ENCODE results near the gene ZNF22. TPM values are rescaled to one million over a fixed set of nuclear protein-coding genes. Genes with fewer than 3 reads are reported as not detected.
"Not testable (repeated sequence)": the region's sequence is repeated elsewhere in the genome, so short reads cannot be mapped to it uniquely, and the experiment has no call there.

Gene ZNF22
- total RNA-seq, 1 donor from 2014 or later: 16.5 TPM

GRCh38 chr10:45014557-45014956, 13.8 kb downstream of the ZNF22 start:
- not testable (repeated sequence) for DNase-seq (ENCODE audit: low spot score)

GRCh38 chr10:45015590-45015989, 14.9 kb downstream of the ZNF22 start:
- DNase-seq (ENCODE audit: low spot score): no peak

GRCh38 chr10:45023426-45023825, 22.7 kb downstream of the ZNF22 start:
- no peak for DNase-seq (ENCODE audit: low spot score)

GRCh38 chr10:45034301-45034700, 33.6 kb downstream of the ZNF22 start:
- no peak for DNase-seq (ENCODE audit: low spot score)

GRCh38 chr10:45035673-45036072, 35.0 kb downstream of the ZNF22 start:
- DNase-seq (ENCODE audit: low spot score): no peak

GRCh38 chr10:45040921-45041542, 40.3 kb downstream of the ZNF22 start:
- DNase-seq (ENCODE audit: low spot score): no peak

GRCh38 chr10:45044290-45044689, 43.6 kb downstream of the ZNF22 start:
- no peak for DNase-seq (ENCODE audit: low spot score)

GRCh38 chr10:45050551-45051235, 50.0 kb downstream of the ZNF22 start:
- no peak for DNase-seq (ENCODE audit: low spot score)

GRCh38 chr10:45052700-45053099, 52.0 kb downstream of the ZNF22 start:
- no peak for DNase-seq (ENCODE audit: low spot score)

GRCh38 chr10:45053569-45054100, 52.9 kb downstream of the ZNF22 start:
- DNase-seq (ENCODE audit: low spot score): no peak

Other genes with a start within 250 kb of the ZNF22 start
- gene TMEM72, start 89.6 kb upstream of the ZNF22 start, total RNA-seq: not detected
- gene RASSF4, start 41.1 kb upstream of the ZNF22 start, total RNA-seq: 41.9 TPM
- gene DEPP1, start 22.1 kb upstream of the ZNF22 start, total RNA-seq: 45.8 TPM